Loucy (cell line): ENCODE results near the gene MFAP5.
A peak's percentile ranks its signal among the peaks of the same experiment; 100 is the strongest.

Experiments used
- H2AFZ ChIP-seq: fragments of 200-600 bp; sonication (generic); 2 replicates; pipeline ENCODE4 v1.6.0; 2016; ENCODE audit warnings: antibody characterized with exemption, mild to moderate bottlenecking, low read length, moderate library complexity
- H3F3A ChIP-seq: fragments of 200-600 bp; 2 replicates; pipeline ENCODE4 v1.6.0; 2016; ENCODE audit warnings: antibody characterized with exemption, low read depth, mild to moderate bottlenecking
- H3K27me3 ChIP-seq: fragments of 200-600 bp; sonication (generic); 2 replicates; pipeline ENCODE4 v1.6.1; 2014; ENCODE audit warnings: low read length, mild to moderate bottlenecking; ENCODE audit not compliant: insufficient read depth, poor library complexity, severe bottlenecking
- H3K36me3 ChIP-seq: fragments of 200-600 bp; sonication (generic); 2 replicates; pipeline ENCODE4 v1.6.1; 2016; ENCODE audit warnings: low read length; ENCODE audit not compliant: insufficient read depth
- H3K4me1 ChIP-seq: fragments of 200-600 bp; sonication (generic); 2 replicates; pipeline ENCODE4 v1.5.1; 2014; ENCODE audit warnings: low read length, mild to moderate bottlenecking; ENCODE audit not compliant: insufficient read depth, poor library complexity, severe bottlenecking
- H3K4me2 ChIP-seq: fragments of 200-600 bp; sonication (generic); 2 replicates; pipeline ENCODE4 v1.6.0; 2014; ENCODE audit warnings: antibody characterized with exemption, low read length, low read depth, mild to moderate bottlenecking; ENCODE audit not compliant: poor library complexity, severe bottlenecking
- H3K4me3 ChIP-seq: fragments of 200-600 bp; sonication (generic); 2 replicates; pipeline ENCODE4 v1.5.1; 2014; ENCODE audit warnings: low read length, mild to moderate bottlenecking, mixed read lengths; ENCODE audit not compliant: poor library complexity, severe bottlenecking
- H3K79me2 ChIP-seq: fragments of 200-600 bp; sonication (generic); 2 replicates; pipeline ENCODE4 v1.6.1; 2014; ENCODE audit warnings: low read length; ENCODE audit not compliant: insufficient read depth
- H3K9ac ChIP-seq: fragments of 200-600 bp; sonication (generic); 2 replicates; pipeline ENCODE4 v1.6.0; 2014; ENCODE audit warnings: mild to moderate bottlenecking, low read depth, low read length, moderate library complexity; ENCODE audit not compliant: poor library complexity, severe bottlenecking
- H3K9me2 ChIP-seq: fragments of 200-600 bp; sonication (generic); replicated peaks from 2 replicates; pipeline ENCODE4 v1.6.1; 2016; ENCODE audit warnings: low read depth, low read length, mixed read lengths
- H3K9me3 ChIP-seq: fragments of 200-600 bp; sonication (generic); 2 replicates; pipeline ENCODE4 v1.6.1; 2014; ENCODE audit warnings: mild to moderate bottlenecking, antibody characterized with exemption, low read length, low read depth; ENCODE audit not compliant: insufficient read depth
- H4K20me1 ChIP-seq: fragments of 200-600 bp; sonication (generic); 2 replicates; pipeline ENCODE4 v1.6.0; 2014; ENCODE audit warnings: antibody characterized with exemption, low read length, mild to moderate bottlenecking; ENCODE audit not compliant: insufficient read depth, poor library complexity, severe bottlenecking
- EZH2phosphoT487 ChIP-seq: fragments of 200-600 bp; IDR thresholded peaks from 2 replicates; pipeline ENCODE4 v1.6.1; 2018; ENCODE audit warnings: antibody characterized with exemption, mild to moderate bottlenecking, moderate library complexity, borderline replicate concordance
- TF ChIP-seq, protein P1 (sequence below): fragments of 200-600 bp; sonication (generic); conservative IDR thresholded peaks from 2 replicates; pipeline ENCODE4 v1.5.1; 2014; ENCODE audit warnings: mild to moderate bottlenecking, antibody characterized with exemption, low read length

MFAP5 gene

DNA sequence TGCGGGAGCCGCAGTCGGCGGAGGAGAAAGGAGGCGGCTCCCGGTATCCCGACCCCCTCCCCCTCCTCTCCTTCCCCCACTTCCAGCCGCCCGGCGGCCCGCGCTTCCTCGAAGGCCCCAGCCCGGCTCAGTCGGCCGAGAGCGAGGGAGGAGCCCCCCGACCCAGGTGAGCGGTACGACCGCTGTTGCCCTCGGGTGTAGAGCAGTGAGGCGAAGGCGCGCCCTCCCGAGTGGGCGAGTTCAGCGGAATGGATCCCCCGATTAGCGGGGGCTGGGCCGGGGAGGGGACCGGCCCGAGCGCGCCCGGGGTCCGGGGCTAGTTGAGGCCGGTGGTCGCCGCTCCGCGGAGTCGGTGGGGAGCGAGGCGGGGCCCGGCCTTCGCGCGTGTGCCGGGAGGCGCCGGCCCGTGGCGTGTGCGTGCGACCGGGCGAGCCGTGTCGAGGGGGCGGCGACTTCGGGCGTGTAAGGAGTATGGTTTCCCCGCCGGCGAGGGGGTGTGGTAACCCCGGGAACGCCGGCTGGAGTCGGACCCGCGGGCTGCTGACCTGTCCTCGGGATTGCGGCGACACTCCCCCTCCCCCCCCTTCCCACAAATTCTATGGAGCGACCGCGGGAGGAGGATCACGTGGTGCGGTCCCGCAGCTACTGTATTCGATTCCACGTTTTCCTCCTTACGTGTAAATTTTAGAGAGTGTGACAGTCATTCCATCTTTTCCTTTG is 35.7 kb upstream of the MFAP5 start:
- Histone ChIP-seq H3K9me3 (no peaks in the 10 kb centered on the region), H4K20me1 (peaks cover 38% of the 10 kb centered on the region), H3K9me2 (no peaks in the 10 kb centered on the region), H3K27me3 (no peaks in the 10 kb centered on the region), H3F3A (no peaks in the 10 kb centered on the region), H3K4me3 (peak overlapping the region; percentile 78), H3K9ac (peak overlapping the region; percentile 92), H3K4me2 (peak overlapping the region; percentile 97), H2AFZ (peak overlapping the region; percentile 96), H3K79me2 (peaks cover 54% of the 10 kb centered on the region), H3K36me3 (no peaks in the 10 kb centered on the region), H3K4me1 (peaks cover 58% of the 10 kb centered on the region)
- no peak for TF ChIP-seq EZH2phosphoT487
- TF ChIP-seq, protein P1, sequence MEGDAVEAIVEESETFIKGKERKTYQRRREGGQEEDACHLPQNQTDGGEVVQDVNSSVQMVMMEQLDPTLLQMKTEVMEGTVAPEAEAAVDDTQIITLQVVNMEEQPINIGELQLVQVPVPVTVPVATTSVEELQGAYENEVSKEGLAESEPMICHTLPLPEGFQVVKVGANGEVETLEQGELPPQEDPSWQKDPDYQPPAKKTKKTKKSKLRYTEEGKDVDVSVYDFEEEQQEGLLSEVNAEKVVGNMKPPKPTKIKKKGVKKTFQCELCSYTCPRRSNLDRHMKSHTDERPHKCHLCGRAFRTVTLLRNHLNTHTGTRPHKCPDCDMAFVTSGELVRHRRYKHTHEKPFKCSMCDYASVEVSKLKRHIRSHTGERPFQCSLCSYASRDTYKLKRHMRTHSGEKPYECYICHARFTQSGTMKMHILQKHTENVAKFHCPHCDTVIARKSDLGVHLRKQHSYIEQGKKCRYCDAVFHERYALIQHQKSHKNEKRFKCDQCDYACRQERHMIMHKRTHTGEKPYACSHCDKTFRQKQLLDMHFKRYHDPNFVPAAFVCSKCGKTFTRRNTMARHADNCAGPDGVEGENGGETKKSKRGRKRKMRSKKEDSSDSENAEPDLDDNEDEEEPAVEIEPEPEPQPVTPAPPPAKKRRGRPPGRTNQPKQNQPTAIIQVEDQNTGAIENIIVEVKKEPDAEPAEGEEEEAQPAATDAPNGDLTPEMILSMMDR = no peak

DNA sequence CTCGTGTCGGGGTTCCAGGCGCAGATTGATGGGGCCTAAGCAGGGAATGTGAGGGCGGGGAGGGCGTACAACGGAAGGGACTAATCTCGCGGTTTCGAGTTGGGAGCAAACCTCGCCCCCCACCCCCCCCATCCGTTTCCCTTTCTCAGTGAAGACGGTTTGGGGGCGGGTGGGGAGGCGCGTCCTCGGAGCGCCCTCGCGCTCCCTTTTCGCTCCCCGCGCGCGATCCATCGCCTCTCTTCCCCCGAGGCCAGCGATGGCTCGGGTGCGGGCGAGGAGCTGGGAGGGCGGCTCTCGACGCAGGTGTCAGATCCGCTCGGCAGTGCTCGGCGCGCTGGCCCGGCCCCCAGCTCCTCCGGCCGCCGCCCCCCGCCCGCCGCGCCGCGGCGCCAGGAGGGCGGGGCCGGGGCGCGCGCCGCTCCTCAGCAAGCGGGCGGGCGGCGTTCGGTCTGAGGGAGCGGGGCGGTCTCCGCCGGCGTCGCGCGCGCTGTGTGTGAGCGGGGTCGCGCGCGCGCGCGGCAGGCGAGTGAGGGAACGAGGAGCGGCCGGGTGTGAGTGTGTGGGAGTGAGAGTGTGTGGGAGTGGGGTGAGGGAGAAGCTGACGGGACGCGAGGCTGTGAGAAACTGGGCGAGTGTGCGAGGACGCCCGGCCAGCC is 35.0 kb upstream of the MFAP5 start, which contains the start of gene RIMKLB:
Gene RIMKLB, plus strand, starts transcription at position 516 of the 656 bp plus-strand sequence. CDS start 15,876 bp downstream, outside the sequence.
- H3K9ac ChIP-seq = peak within 1 kb of the TSS; percentile 92
- H3K4me1 ChIP-seq = peaks cover 62% of the 10 kb centered on the region
- H3F3A ChIP-seq = 0 out of 2 replicates have a peak, but pooled peaks cover 4% of the 10 kb centered on the region
- no peak for TF ChIP-seq EZH2phosphoT487
- TF ChIP-seq, protein P1 = no peak
- peak within 1 kb of the TSS; percentile 97 for H3K4me2 ChIP-seq
- no peaks in the 10 kb centered on the region for H3K9me2 ChIP-seq
- H3K9me3 ChIP-seq = no peaks in the 10 kb centered on the region
- peaks cover 47% of the 10 kb centered on the region for H3K79me2 ChIP-seq
- H3K4me3 ChIP-seq = peak within 1 kb of the TSS; percentile 78
- H2AFZ ChIP-seq = peak within 1 kb of the TSS; percentile 98
- H3K36me3 ChIP-seq = no peaks in the 10 kb centered on the region
- H3K27me3 ChIP-seq = no peaks in the 10 kb centered on the region
- H4K20me1 ChIP-seq = peaks cover 34% of the 10 kb centered on the region

DNA sequence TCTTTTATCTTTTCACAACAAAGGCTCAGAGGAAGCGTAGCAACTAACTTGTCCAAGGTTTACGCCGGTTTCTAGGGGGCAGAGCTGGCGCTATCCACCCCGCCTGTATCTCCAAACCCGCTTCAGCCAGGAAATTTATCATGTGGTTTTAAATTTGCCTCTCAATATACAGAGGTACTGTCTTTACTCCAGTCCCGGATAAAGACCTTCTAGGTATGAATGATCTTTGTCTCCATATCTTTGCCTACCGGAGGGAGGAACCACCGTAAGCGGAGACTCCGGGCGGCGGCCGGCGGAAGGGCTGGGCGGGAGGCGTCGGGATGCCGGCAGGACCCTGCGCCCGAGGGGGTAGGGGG is 34.5 kb upstream of the MFAP5 start:
- peaks cover 29% of the 10 kb centered on the region for H4K20me1 ChIP-seq
- TF ChIP-seq EZH2phosphoT487 = no peak
- TF ChIP-seq, protein P1 = no peak
- no peaks in the 10 kb centered on the region for H3K27me3 ChIP-seq
- H3K4me3 ChIP-seq = peak overlapping the region; percentile 78
- H3F3A ChIP-seq = 0 out of 2 replicates have a peak, but pooled peaks cover 4% of the 10 kb centered on the region
- H3K4me2 ChIP-seq = peak overlapping the region; percentile 81
- peaks cover 62% of the 10 kb centered on the region for H3K4me1 ChIP-seq
- no peaks in the 10 kb centered on the region for H3K36me3 ChIP-seq
- peak overlapping the region; percentile 91 for H3K9ac ChIP-seq
- peaks cover 42% of the 10 kb centered on the region for H3K79me2 ChIP-seq
- peak overlapping the region; percentile 98 for H2AFZ ChIP-seq
- H3K9me2 ChIP-seq = no peaks in the 10 kb centered on the region
- no peaks in the 10 kb centered on the region for H3K9me3 ChIP-seq
